CD4-positive, alpha-beta T cell treated with Interleukin-15 for 1 hour (primary cell): ENCODE measurements around the gene ITPR3.
A peak's percentile ranks its signal among the peaks of the same experiment; 100 is the strongest.

Experiments used
- DNase-seq: peaks from one replicate; pipeline ENCODE4 v3.0.0-alpha.2; 2020

ITPR3 gene

GRCh38 chr6:33640361-33640760 is 19.2 kb downstream of the ITPR3 start:
- DNase-seq, result no peak

GRCh38 chr6:33641144-33641543 is 20.0 kb downstream of the ITPR3 start:
- no peak for DNase-seq

- DNase-seq, result no peak
These were observed 20.5 kb downstream of the ITPR3 start for GRCh38 chr6:33641602-33642001.

- DNase-seq, result no peak
These were observed 21.8 kb downstream of the ITPR3 start for GRCh38 chr6:33642897-33643296.

- no peak for DNase-seq
These were observed 30.3 kb downstream of the ITPR3 start for GRCh38 chr6:33651403-33651802.

- DNase-seq, result no peak
These were observed 30.9 kb downstream of the ITPR3 start for GRCh38 chr6:33652002-33652401.

- no peak for DNase-seq
These were observed 33.9 kb downstream of the ITPR3 start for GRCh38 chr6:33654831-33655554.

- DNase-seq, result no peak
These were observed 35.7 kb downstream of the ITPR3 start for GRCh38 chr6:33656844-33657243.

- DNase-seq, result no peak
These were observed 38.0 kb downstream of the ITPR3 start for GRCh38 chr6:33658982-33659689.

- DNase-seq, result no peak
These were observed 38.9 kb downstream of the ITPR3 start for GRCh38 chr6:33659986-33660385.

- no peak for DNase-seq
These were observed 40.1 kb downstream of the ITPR3 start for GRCh38 chr6:33661106-33661838.

GRCh38 chr6:33662318-33662717 is 41.2 kb downstream of the ITPR3 start:
- no peak for DNase-seq

GRCh38 chr6:33663028-33663427 is 41.9 kb downstream of the ITPR3 start:
- no peak for DNase-seq

GRCh38 chr6:33663727-33664449 is 42.8 kb downstream of the ITPR3 start:
- DNase-seq, result no peak

- DNase-seq, result no peak
These were observed 43.5 kb downstream of the ITPR3 start for GRCh38 chr6:33664506-33665057.

- DNase-seq, result no peak
These were observed 44.8 kb downstream of the ITPR3 start for GRCh38 chr6:33665957-33666356.

GRCh38 chr6:33667072-33667471 is 46.0 kb downstream of the ITPR3 start:
- no peak for DNase-seq

- DNase-seq, result no peak
These were observed 46.7 kb downstream of the ITPR3 start for GRCh38 chr6:33667776-33668175.

- DNase-seq, result no peak
These were observed 47.2 kb downstream of the ITPR3 start for GRCh38 chr6:33668328-33668727.

- peak; percentile 68 for DNase-seq
These were observed 47.8 kb downstream of the ITPR3 start for GRCh38 chr6:33668914-33669313.

- DNase-seq, result no peak
These were observed 49.1 kb downstream of the ITPR3 start for GRCh38 chr6:33670086-33670660.

GRCh38 chr6:33670971-33671743 is 50.0 kb downstream of the ITPR3 start:
- DNase-seq, result no peak
